Stimulated activated CD8-positive, alpha-beta memory T cell treated with anti-CD3 and anti-CD28 coated beads, Interleukin-12 subunit alpha, Interleukin-12 subunit beta, amount 100 ng/mL, for 24 hours (primary cell): ENCODE data around the gene ZNF783.
"Not testable (repeated sequence)": the region's sequence is repeated elsewhere in the genome, so short reads cannot be mapped to it uniquely, and the experiment has no call there.

Experiments used
- DNase-seq: peaks from one replicate; pipeline ENCODE4 v3.0.0-alpha.2; 2020; ENCODE audit errors: extremely low read depth

The ZNF783 gene

DNA sequence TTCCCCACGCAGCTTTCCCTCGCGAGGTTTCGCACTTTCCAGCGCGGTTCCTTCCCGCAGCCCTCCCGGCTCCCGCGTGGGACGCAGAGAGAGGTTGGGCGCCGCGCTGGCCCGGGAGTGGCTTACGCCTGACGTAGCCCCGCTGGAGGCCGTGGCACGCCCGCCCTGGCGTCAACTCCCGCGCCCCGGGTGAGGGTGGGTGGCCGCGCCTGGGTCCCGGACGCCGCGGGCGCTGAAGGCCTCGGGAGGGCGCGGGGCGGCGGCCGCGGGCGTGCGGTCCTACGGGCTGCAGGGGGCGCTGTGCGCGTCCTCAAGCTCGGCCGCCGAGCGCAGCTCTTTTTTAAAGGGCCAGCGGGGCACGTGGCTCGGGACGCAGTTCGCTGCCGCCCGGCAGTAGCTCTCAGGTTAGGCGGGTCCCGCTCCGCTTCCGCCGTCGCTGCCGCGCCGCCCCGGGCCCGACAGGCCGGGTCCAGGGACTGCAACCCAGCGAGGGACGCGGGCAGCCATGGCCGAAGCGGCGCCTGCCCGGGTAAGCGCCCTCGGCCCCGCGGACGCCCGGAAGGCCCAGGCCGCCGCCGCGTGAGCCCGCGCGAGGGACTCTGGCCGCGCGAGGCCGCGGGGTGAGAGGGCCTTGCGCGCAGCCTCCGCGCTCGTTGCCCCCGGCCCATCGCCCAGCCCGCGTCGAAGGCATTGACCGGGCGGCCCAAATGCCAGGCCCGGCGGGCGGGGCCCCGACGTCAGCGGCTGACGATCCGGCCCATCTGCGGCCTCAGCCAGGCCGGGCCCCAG is at the start of gene ZNF783:
Gene ZNF783 (plus strand): TSS at position 368 of the 789 bp plus-strand sequence. CDS start 138 bp downstream, at position 506.
- peak; percentile 60 for DNase-seq

- no peak for DNase-seq
These were observed 47.8 kb upstream of the ZNF783 start for GRCh38 chr7:149214020-149214720.

- DNase-seq = no peak
These were observed 45.6 kb upstream of the ZNF783 start for GRCh38 chr7:149216402-149216801.

GRCh38 chr7:149217570-149217969 is 44.4 kb upstream of the ZNF783 start:
- DNase-seq = no peak

GRCh38 chr7:149218469-149219420 is 43.3 kb upstream of the ZNF783 start:
- DNase-seq = no peak

DNA sequence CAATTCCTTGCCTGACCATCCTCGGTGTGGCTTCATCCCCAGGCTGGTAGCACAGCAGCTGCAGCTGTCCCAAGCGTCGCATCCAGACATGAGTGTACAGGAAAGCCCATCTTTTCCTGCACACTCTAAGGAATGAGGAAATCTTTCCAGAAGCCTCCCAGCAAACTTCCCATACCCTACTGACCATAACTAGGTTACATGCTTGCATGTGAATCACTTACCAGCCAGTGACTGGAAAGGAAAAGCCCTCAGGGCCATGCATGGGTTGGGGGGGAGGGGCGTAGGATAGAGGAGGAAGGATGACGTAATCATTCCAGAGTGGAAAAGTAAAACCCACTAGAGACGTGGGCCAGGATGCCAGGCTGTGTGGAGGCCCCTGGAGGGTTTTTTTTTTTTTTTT is 41.5 kb upstream of the ZNF783 start:
- no peak for DNase-seq

- no peak for DNase-seq
These were observed 38.8 kb upstream of the ZNF783 start for GRCh38 chr7:149223176-149223575.

DNA sequence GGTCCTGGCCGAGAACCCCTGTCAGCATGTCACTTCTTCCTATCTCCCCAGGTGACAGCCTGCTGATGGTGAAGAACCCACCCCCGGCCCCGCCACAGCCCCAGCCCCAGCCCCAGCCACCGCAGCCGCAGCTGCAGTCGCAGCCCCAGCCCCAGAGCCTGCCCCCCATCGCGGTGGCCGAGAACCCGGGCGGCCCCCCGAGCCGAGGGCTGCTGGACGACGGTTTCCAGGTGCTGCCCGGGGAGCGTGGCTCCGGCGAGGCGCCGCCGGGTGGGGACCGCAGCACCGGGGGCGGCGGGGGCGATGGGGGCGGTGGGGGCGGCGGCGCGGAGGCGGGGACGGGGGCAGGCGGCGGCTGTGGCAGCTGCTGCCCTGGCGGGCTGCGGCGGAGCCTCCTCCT is 38.2 kb upstream of the ZNF783 start:
- DNase-seq = no peak

DNA sequence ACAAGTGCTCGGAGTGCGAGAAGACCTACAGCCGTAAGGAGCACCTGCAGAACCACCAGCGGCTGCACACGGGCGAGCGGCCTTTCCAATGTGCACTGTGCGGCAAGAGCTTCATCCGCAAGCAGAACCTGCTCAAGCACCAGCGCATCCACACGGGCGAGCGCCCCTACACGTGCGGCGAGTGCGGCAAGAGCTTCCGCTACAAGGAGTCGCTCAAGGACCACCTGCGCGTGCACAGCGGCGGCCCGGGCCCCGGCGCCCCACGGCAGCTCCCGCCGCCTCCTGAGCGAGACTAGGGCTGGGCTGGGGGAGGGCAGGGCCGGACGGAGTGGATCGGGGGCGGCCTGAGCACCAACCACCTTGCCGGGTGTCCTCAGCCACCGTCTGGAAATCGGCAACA is 37.6 kb upstream of the ZNF783 start:
- no peak for DNase-seq

- no peak for DNase-seq
These were observed 36.9 kb upstream of the ZNF783 start for GRCh38 chr7:149225106-149225505.

DNA sequence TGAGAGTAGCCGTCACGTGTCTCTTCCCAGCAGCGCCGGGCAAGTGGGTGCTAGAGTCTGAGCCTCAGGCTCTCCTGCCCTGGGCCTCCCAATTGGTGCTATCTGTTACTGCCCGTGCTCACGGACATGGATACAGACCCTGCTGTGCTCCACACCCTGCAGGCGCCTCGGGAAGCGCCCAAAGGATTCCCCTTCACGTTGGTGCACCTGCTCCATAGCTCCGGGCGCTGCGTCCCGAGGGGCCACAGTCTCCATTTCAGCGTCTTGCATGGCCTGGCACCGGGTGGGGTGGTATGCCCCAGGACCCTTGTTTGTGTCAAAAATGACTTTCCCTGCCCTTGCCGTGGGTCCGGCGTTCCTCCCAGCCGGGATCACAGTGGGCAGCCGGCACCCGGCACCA is 36.3 kb upstream of the ZNF783 start:
- DNase-seq = no peak

DNA sequence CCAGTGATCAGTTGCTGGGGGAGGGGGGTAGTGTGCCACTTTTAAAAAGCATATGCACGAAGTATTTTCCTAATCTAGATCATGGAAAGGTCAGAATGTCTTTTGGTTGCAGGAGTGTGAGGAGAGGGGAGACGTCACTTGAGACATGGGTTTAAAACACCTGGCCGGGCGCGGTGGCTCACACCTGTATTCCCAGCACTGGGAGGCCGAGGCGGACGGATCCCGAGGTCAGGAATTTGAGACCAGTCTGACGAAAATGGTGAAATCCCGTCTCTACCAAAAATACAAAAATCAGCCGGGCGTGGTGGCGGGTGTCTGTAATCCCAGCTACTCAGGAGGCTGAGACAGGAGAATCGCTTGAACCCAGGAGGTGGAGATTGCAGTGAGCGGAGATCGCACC is 35.6 kb upstream of the ZNF783 start:
- DNase-seq = not testable (repeated sequence)

- no peak for DNase-seq
These were observed 35.0 kb upstream of the ZNF783 start for GRCh38 chr7:149226840-149227494.

- no peak for DNase-seq
These were observed 33.0 kb upstream of the ZNF783 start for GRCh38 chr7:149228831-149229471.

DNA sequence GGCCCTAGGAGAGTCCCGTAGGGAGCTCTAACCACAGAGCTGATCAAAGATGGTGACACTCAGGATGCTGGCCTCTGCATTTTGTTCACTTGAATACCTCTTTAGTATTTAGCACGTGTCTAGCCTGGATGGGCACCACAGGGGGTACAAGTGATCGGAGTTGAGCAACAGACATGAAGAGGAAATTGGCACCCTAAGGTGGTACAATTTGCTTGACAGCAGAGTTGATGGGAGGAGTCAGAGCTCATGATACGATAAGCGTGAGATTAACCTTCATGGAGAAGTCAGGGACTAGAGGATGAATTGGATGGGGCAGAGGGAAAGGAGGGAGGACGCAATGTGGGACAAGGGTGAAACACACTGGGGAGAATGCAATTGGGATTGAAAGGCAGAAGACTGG is 32.5 kb upstream of the ZNF783 start:
- DNase-seq = no peak

DNA sequence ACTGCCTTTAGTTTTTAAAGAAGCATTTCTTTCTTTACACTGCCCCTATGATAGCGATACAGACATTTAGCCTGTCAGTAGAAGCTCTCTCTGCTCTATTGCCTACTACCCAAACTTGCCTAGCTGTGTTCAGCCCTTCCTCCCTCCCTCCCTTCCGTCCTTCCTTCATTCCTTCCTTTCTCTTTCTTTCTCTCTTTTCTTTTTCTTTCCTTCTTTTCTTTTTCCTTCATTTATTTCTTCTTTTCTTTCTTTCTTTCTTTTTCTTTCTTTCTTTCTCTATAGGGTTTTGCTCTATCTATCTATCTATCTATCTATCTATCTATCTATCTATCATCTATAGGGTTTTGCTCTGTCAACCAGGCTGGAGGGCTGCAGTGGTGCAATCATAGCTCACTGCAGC is 29.6 kb upstream of the ZNF783 start:
- no peak for DNase-seq

GRCh38 chr7:149233655-149234204 is 28.3 kb upstream of the ZNF783 start:
- DNase-seq = not testable (repeated sequence)

- DNase-seq = no peak
These were observed 24.5 kb upstream of the ZNF783 start for GRCh38 chr7:149237502-149237901.

- no peak for DNase-seq
These were observed 23.9 kb upstream of the ZNF783 start for GRCh38 chr7:149238051-149238450.

DNA sequence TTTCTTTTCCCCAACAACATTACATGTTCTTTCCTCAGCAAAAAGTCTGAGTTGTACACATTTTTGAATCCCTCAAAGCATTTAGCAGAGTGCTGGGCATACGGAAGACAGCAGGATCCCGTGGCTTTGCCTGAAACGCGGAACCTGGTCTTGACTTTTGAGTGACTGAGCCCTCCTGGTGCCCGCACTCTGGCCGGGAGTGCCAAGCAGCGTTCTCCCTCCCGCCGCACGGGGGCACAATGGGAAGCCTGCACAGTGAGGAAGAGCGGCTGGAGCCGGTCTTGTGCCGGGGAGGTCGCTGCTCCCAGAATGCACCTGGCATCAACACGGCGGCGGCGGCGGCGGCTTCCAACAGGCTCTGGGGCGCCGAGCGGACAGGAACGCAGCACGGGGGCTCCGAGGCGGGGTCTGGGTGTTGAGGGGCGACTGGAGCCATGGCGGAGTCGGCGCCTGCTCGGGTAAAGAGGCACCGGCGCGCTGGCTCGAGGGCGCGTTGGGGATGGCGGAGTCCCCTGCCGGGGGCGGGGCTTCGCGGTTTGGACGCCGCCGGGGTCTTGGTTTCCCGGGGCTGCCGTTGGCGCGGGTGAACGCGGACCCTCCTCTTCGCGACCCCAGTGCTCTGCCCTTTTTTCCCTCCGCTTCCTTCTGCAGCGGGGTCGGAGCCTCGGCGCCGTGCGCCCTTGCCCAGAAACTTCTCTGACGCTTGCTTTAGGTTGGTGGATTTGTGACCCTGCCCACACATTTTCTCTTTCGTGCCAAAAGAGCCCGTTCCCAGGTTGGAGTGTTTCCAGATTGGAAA is 22.5 kb upstream of the ZNF783 start, which contains the start of gene ZNF212:
Gene ZNF212 (plus strand): TSS at position 307 of the 799 bp plus-strand sequence. CDS start 128 bp downstream, at position 435.
- peak; percentile 75 for DNase-seq
